Measurements from ENCODE around the gene SBNO1. TPM values are rescaled to one million over a fixed set of nuclear protein-coding genes. Genes with fewer than 3 reads are reported as not detected.

SBNO1 gene
- total RNA-seq (2021; ENCODE audit: unreplicated experiment) (43.8 TPM), Bru-seq, nascent RNA (percentile 83 among the genes with signal in this experiment), BruChase-seq, experiment 1, labeled RNA remaining after a 6-hour chase (percentile 94 among the genes with signal in this experiment), BruChase-seq, experiment 2, labeled RNA remaining after a 2-hour chase (percentile 92 among the genes with signal in this experiment)
- 10.0 and 10.2 TPM in 2 replicates for polyA plus RNA-seq (2012)
- long read RNA-seq, partial matches to known transcripts = 94 of 131 reads
- long read RNA-seq, other reads (novel, unspliced or antisense) = 37 of 131 reads

DNA sequence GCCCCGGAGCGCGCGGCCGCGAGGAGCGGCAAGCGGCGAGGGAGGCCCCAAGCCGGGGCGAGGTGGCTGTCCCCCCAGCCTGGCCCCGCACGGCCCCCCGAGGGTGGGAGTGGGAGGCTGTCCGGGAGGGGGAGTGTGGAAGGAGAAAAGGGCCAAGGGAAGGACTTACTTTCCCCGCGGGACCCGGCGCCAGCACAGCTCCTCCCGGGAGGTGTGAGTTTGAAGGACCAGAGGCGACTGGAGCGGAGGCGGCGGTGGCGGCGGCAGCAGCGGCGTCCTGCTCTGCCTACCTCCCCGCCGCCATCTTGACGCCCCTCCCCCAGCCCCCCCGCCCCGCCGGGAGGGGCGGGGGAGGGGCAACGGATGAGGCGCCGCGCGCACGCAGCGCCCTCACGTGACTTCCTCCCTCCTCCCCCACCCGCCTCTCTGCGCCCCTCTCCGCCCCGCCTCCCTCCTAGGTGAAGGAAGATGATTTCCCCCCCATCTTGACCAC lies at the start of gene SBNO1:
Gene SBNO1 (minus strand): TSS at position 316 of the 493 bp plus-strand sequence. CDS start 14,406 bp downstream, outside the sequence.
- Histone ChIP-seq H3K27ac (ENCODE audit: low read depth, low read length) (peak within 1 kb of the TSS; percentile 92), H3K9me2 (ENCODE audit: insufficient read depth) (no peaks in the 10 kb centered on the region), H3K9me3 (ENCODE audit: control insufficient read depth in 1 of 2, insufficient read depth in 1 of 2, low read depth in 1 of 2, low read length in 2 of 2) (no peaks in the 10 kb centered on the region), H3K4me1 (ENCODE audit: control insufficient read depth in 1 of 2, insufficient read depth in 2 of 2, low read length in 2 of 2) (peaks cover 11 to 30% of the 10 kb centered on the region in 2 experiments; a peak in 3 of 4 replicates), H3K4me3 (replicated peaks in 1 of 2; ENCODE audit: low read depth in 1 of 2, low read length in 2 of 2) (peak within 1 kb of the TSS; percentile 87 to 96), H3K4me2 (ENCODE audit: low read length) (peak within 1 kb of the TSS; percentile 98), H3K79me2 (ENCODE audit: insufficient read depth, low read length) (peaks cover 51% of the 10 kb centered on the region), H3K27me3 (ENCODE audit: insufficient read depth, low read length) (no peaks in the 10 kb centered on the region), H3K36me3 (ENCODE audit: control insufficient read depth in 1 of 2, insufficient read depth in 2 of 2, low read length in 2 of 2) (no peaks in the 10 kb centered on the region), H2AFZ (ENCODE audit: low read depth, low read length, poor library complexity, severe bottlenecking) (peak within 1 kb of the TSS; percentile 89), H3K9ac (ENCODE audit: low read length) (peak within 1 kb of the TSS; percentile 98), H4K20me1 (ENCODE audit: insufficient read depth) (peaks cover 14% of the 10 kb centered on the region; the same call in 1 of the 2 replicates)
- CTCF ChIA-PET = interaction anchor here (1.0 to 1.8 kb wide), 2 partner anchors 14 to 18 kb away, joined by 4 to 27 read pairs; partner anchors contain the start of gene KMT5A
- POLR2A ChIA-PET = interaction anchor here (0.7 to 2.0 kb wide), 9 partner anchors 9 to 195 kb away, joined by 3 to 35 read pairs (median 6); partner anchors contain the start of genes KMT5A, MPHOSPH9, MTRFR and SNRNP35
- RAD21 ChIA-PET (ENCODE audit: low non-redundant PET in 1 of 2, low total read pairs in 2 of 2, uncharacterized antibody in 2 of 2, unreplicated experiment in 2 of 2) = interaction anchor here in 1 of 2 experiments (1.4 kb wide), 1 partner anchor 19 kb away, joined by 6 read pairs; the partner anchor contains the start of gene KMT5A
- DNase-seq (ENCODE audit: low read depth, low spot score) (peak; percentile 75), ATAC-seq (peak; percentile 69)
- intact Hi-C loops (cut with micrococcal nuclease) = loop anchor here (1.0 to 2.0 kb wide), 2 partner anchors 19 to 218 kb away; no protein-coding TSS in a partner anchor
- BruUV-seq (replicated peaks) = no TSS peak
- no peak for TF ChIP-seq TCF7L2 (IDR thresholded peaks at IDR 0.05; ENCODE audit: borderline replicate concordance, extremely low read depth, insufficient read depth, insufficient read length)
- TF ChIP-seq, protein P1, sequence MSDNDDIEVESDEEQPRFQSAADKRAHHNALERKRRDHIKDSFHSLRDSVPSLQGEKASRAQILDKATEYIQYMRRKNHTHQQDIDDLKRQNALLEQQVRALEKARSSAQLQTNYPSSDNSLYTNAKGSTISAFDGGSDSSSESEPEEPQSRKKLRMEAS (IDR thresholded peaks at IDR 0.05) = peak; percentile 47; the same call in 1 of the 2 replicates
- TF ChIP-seq FOSL1 (IDR thresholded peaks at IDR 0.05; ENCODE audit: low read depth) = no peak
- TF ChIP-seq CBX3 (IDR thresholded peaks at IDR 0.05; ENCODE audit: low read depth) = no peak
- peak; percentile 74 for TF ChIP-seq SIN3A (IDR thresholded peaks at IDR 0.05; ENCODE audit: low read depth)
- TF ChIP-seq ZNF274 (IDR thresholded peaks at IDR 0.05; ENCODE audit: low read depth, low read length) = no peak
- TF ChIP-seq JUND (IDR thresholded peaks at IDR 0.05) = no peak
- TF ChIP-seq, protein P2, sequence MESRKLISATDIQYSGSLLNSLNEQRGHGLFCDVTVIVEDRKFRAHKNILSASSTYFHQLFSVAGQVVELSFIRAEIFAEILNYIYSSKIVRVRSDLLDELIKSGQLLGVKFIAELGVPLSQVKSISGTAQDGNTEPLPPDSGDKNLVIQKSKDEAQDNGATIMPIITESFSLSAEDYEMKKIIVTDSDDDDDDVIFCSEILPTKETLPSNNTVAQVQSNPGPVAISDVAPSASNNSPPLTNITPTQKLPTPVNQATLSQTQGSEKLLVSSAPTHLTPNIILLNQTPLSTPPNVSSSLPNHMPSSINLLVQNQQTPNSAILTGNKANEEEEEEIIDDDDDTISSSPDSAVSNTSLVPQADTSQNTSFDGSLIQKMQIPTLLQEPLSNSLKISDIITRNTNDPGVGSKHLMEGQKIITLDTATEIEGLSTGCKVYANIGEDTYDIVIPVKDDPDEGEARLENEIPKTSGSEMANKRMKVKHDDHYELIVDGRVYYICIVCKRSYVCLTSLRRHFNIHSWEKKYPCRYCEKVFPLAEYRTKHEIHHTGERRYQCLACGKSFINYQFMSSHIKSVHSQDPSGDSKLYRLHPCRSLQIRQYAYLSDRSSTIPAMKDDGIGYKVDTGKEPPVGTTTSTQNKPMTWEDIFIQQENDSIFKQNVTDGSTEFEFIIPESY (IDR thresholded peaks at IDR 0.05; ENCODE audit: extremely low read depth, insufficient replicate concordance, low read length) = no peak
- no peak for TF ChIP-seq ELF1 (IDR thresholded peaks at IDR 0.05; ENCODE audit: borderline replicate concordance, low read depth)
- no peak for TF ChIP-seq EZH2phosphoT487 (IDR thresholded peaks at IDR 0.05; ENCODE audit: borderline replicate concordance)
- TF ChIP-seq ZFX (IDR thresholded peaks at IDR 0.05) = no peak
- no peak for TF ChIP-seq SP1 (IDR thresholded peaks at IDR 0.05; ENCODE audit: low read depth)
- peak; percentile 89 for TF ChIP-seq POLR2AphosphoS5 (IDR thresholded peaks at IDR 0.05; ENCODE audit: low read depth, low read length)
- TF ChIP-seq, protein P3, sequence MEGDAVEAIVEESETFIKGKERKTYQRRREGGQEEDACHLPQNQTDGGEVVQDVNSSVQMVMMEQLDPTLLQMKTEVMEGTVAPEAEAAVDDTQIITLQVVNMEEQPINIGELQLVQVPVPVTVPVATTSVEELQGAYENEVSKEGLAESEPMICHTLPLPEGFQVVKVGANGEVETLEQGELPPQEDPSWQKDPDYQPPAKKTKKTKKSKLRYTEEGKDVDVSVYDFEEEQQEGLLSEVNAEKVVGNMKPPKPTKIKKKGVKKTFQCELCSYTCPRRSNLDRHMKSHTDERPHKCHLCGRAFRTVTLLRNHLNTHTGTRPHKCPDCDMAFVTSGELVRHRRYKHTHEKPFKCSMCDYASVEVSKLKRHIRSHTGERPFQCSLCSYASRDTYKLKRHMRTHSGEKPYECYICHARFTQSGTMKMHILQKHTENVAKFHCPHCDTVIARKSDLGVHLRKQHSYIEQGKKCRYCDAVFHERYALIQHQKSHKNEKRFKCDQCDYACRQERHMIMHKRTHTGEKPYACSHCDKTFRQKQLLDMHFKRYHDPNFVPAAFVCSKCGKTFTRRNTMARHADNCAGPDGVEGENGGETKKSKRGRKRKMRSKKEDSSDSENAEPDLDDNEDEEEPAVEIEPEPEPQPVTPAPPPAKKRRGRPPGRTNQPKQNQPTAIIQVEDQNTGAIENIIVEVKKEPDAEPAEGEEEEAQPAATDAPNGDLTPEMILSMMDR (IDR thresholded peaks at IDR 0.05 in 2 of 3, conservative IDR thresholded peaks at IDR 0.05 in 1 of 3; ENCODE audit: borderline replicate concordance in 1 of 3, insufficient read depth in 1 of 3, low read depth in 2 of 3, low read length in 2 of 3) = no peak
- TF ChIP-seq, protein P4, sequence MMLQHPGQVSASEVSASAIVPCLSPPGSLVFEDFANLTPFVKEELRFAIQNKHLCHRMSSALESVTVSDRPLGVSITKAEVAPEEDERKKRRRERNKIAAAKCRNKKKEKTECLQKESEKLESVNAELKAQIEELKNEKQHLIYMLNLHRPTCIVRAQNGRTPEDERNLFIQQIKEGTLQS (IDR thresholded peaks at IDR 0.05) = no peak
- TF ChIP-seq SRF (IDR thresholded peaks at IDR 0.05; ENCODE audit: low read depth) = no peak
- peak; percentile 96 for TF ChIP-seq YY1 (IDR thresholded peaks at IDR 0.05; ENCODE audit: extremely low read depth, insufficient replicate concordance, low read depth, low read length)
- TF ChIP-seq EGR1 (IDR thresholded peaks at IDR 0.05; ENCODE audit: low read depth) = peak; percentile 47; the same call in 1 of the 2 replicates

Data from HCT116 (cell line).